Adipocyte (in vitro differentiated cells): ENCODE measurements around the gene BRD4.

ENCODE experiments used
- DNase-seq: peaks from one replicate; pipeline ENCODE4 v3.0.0-alpha.2; 2015; ENCODE audit warnings: low read depth
- H3K27me3 ChIP-seq: replicated peaks from 2 replicates; pipeline ENCODE4 v1.7.0; 2013; ENCODE audit warnings: mild to moderate bottlenecking, low read length, moderate library complexity; ENCODE audit not compliant: control insufficient read depth, insufficient read depth
- H3K36me3 ChIP-seq: 2 replicates; pipeline ENCODE4 v1.7.0; 2013; ENCODE audit warnings: low read length, mild to moderate bottlenecking, moderate library complexity; ENCODE audit not compliant: control insufficient read depth, insufficient read depth, severe bottlenecking
- H3K4me1 ChIP-seq: 2 replicates; pipeline ENCODE4 v1.7.0; 2013; ENCODE audit warnings: mild to moderate bottlenecking, low read length, moderate library complexity; ENCODE audit not compliant: control insufficient read depth, insufficient read depth
- H3K4me3 ChIP-seq: 2 replicates; pipeline ENCODE4 v1.7.0; 2013; ENCODE audit warnings: mild to moderate bottlenecking, low read length, moderate library complexity
- H3K9ac ChIP-seq: 2 replicates; pipeline ENCODE4 v1.7.0; 2013; ENCODE audit warnings: mild to moderate bottlenecking, low read length, moderate library complexity
- H3K9me3 ChIP-seq: 2 replicates; pipeline ENCODE4 v1.7.0; 2013; ENCODE audit warnings: mild to moderate bottlenecking, low read length, moderate library complexity; ENCODE audit not compliant: control insufficient read depth

The BRD4 gene

DNA sequence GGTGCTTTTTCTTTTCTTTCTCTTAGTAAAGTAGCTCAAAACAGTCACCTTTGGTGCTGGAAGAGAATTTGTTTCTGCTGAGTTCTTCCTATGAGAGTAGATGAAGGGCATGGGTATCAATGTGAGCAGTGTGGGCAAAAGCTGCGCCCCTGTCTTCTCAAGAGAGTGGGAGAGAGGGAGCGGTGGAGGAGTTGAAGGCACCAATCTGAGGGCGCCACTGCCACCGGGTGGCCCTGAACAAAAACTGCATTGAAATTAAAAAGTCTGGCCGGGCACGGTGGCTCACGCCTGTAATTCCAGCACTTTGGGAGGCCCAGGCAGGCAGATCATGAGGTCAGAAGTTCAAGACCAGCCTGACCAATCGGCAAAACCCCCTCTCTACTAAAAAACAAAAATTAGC is 71.4 kb downstream of the BRD4 start:
- H3K36me3 ChIP-seq = peaks cover 88% of the 10 kb centered on the region
- H3K27me3 ChIP-seq = no peaks in the 10 kb centered on the region
- H3K9me3 ChIP-seq = no peaks in the 10 kb centered on the region
- DNase-seq = peak; percentile 30
- H3K9ac ChIP-seq = no peak overlapping the region
- peaks cover 16% of the 10 kb centered on the region for H3K4me1 ChIP-seq
- no peak overlapping the region for H3K4me3 ChIP-seq

DNA sequence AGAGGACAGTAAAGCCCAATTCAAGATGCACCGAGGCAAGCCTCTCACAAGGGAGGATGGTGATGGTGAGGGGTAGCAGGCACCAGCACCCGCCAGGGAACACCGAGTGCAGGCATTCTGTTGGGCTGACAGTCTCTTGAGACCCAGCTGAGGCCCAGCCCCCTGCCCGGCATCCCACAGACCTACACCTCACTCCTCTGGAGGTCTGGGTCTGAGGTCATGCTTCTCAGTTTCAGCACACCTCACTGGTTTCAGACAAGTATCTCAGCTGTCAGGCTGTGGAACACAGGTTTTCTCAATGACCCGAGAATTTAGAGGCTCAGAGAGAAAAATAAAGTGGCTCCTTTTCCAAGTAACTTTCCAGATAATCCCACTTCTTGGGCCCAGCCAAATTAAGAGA is 72.4 kb downstream of the BRD4 start:
- H3K9me3 ChIP-seq = no peaks in the 10 kb centered on the region
- H3K4me1 ChIP-seq = peaks cover 7% of the 10 kb centered on the region
- H3K9ac ChIP-seq = no peak overlapping the region
- H3K27me3 ChIP-seq = no peaks in the 10 kb centered on the region
- peaks cover 96% of the 10 kb centered on the region for H3K36me3 ChIP-seq
- no peak for DNase-seq
- no peak overlapping the region for H3K4me3 ChIP-seq

DNA sequence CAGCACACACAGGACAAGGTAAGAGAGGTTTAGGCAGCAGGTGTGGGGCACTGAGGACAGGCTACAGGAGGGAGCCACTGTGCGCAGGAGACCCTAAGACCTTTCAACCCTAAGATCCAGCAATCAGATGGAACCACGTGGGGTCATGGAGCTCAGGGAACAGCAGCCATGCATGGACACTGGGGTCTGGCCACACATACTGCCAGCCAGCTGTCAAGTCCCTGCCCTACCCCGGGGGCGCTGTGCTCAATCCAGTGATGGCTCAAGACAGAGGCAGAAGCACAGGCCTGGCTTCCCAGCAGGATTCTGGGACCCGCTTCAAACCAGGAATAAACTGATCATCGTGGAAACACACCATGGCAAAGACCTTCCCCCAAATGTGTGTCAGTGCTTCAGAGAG is 74.6 kb downstream of the BRD4 start:
- H3K36me3 ChIP-seq = peaks cover 96% of the 10 kb centered on the region
- H3K27me3 ChIP-seq = no peaks in the 10 kb centered on the region
- no peak for DNase-seq
- H3K9me3 ChIP-seq = no peaks in the 10 kb centered on the region
- no peak overlapping the region for H3K9ac ChIP-seq
- no peak overlapping the region for H3K4me3 ChIP-seq
- peaks cover 3% of the 10 kb centered on the region for H3K4me1 ChIP-seq

DNA sequence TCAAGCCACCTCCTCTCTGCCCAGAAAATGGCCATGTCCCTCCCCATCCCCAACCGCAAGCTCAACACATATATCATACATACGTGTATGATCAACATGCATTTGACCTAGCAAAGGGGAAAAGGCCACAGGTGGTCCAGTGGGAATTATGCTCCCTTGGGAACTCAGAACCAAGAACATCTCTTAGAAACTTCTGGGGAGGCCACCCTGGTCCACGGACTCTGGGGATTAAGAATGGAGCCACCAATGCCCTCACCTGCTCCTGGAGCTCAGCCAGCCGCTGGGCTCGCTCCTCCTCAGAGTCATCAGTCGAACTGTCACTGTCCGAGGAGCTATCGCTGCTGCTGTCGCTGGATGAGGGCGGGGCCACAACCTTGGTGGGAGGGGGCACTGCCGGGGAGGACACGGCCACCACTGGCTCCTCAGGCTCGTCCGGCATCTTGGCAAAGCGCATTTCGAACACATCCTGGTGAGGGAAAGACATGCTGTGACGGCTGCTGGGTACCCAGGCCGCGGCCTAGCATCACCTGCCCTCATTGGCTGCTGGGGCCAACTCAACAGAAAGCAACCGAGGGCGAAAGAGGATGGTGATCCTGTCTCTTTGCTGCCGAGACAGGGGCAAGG is 75.5 kb downstream of the BRD4 start:
- no peaks in the 10 kb centered on the region for H3K27me3 ChIP-seq
- peaks cover 13% of the 10 kb centered on the region for H3K4me1 ChIP-seq
- peaks cover 89% of the 10 kb centered on the region for H3K36me3 ChIP-seq
- no peaks in the 10 kb centered on the region for H3K9me3 ChIP-seq
- H3K9ac ChIP-seq = no peak overlapping the region
- DNase-seq = no peak
- H3K4me3 ChIP-seq = no peak overlapping the region

GRCh38 chr19:15255359-15255990 is 76.9 kb downstream of the BRD4 start:
- Histone ChIP-seq H3K9ac (no peak overlapping the region), H3K9me3 (no peaks in the 10 kb centered on the region), H3K4me1 (peaks cover 25% of the 10 kb centered on the region), H3K4me3 (no peak overlapping the region), H3K36me3 (peaks cover 79% of the 10 kb centered on the region), H3K27me3 (no peaks in the 10 kb centered on the region)
- no peak for DNase-seq

DNA sequence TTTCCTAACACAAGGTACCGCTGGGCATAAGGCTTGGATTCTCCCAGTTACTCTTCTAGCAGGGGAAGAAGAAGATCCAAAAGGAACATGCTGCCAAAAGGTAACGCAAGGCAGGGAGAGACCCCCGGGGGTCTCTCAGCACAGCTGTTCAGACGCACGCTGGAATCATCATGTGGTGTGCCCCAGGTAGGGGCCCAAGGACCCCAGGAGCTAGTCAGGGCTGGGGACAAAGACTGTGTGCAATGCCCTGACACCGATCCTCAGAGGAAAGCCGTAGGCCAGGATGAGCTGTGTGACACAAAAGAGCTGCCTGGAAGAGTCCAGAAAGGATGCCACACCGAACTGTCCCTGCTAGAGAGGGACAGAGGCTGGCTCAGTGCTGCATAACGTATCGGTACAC is 77.8 kb downstream of the BRD4 start:
- Histone ChIP-seq H3K36me3 (peaks cover 70% of the 10 kb centered on the region), H3K9ac (no peak overlapping the region)
- DNase-seq = no peak

DNA sequence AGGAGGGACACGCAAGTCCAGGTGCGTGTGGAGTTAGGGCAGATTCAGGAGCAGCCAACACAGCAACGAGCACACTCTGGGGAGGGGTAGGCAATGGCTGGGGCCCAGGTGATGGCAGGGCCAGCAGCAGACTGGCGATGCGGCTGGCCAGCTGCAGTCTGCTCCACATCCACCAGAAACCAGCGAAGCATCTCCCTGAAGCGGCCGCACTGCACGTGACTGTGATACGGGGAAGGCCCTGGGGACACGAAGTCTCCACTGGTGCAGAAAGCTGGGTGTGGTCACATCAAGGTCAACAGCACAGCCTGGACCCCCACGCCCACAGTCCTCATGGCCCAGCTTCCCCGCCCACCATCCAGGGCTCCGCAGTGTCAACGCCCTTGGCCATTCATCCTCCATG is 78.8 kb downstream of the BRD4 start:
- Histone ChIP-seq H3K9me3 (no peaks in the 10 kb centered on the region), H3K36me3 (peaks cover 60% of the 10 kb centered on the region), H3K4me3 (no peak overlapping the region), H3K27me3 (no peaks in the 10 kb centered on the region), H3K4me1 (peaks cover 44% of the 10 kb centered on the region), H3K9ac (peak overlapping the region; percentile 7)
- no peak for DNase-seq

More for the DNA sequence above, 77.8 kb downstream of the BRD4 start:
- Histone ChIP-seq H3K27me3 (no peaks in the 10 kb centered on the region), H3K9me3 (no peaks in the 10 kb centered on the region), H3K4me1 (peaks cover 34% of the 10 kb centered on the region), H3K4me3 (no peak overlapping the region)

GRCh38 chr19:15253061-15253460 is 79.3 kb downstream of the BRD4 start:
- Histone ChIP-seq H3K9me3 (no peaks in the 10 kb centered on the region), H3K9ac (peak overlapping the region; percentile 7), H3K36me3 (peaks cover 55% of the 10 kb centered on the region), H3K4me3 (no peak overlapping the region), H3K4me1 (peaks cover 49% of the 10 kb centered on the region), H3K27me3 (no peaks in the 10 kb centered on the region)
- no peak for DNase-seq

GRCh38 chr19:15252398-15253018 is 79.8 kb downstream of the BRD4 start:
- Histone ChIP-seq H3K9ac (peak overlapping the region; percentile 84), H3K36me3 (peaks cover 50% of the 10 kb centered on the region)
- peak; percentile 34 for DNase-seq

DNA sequence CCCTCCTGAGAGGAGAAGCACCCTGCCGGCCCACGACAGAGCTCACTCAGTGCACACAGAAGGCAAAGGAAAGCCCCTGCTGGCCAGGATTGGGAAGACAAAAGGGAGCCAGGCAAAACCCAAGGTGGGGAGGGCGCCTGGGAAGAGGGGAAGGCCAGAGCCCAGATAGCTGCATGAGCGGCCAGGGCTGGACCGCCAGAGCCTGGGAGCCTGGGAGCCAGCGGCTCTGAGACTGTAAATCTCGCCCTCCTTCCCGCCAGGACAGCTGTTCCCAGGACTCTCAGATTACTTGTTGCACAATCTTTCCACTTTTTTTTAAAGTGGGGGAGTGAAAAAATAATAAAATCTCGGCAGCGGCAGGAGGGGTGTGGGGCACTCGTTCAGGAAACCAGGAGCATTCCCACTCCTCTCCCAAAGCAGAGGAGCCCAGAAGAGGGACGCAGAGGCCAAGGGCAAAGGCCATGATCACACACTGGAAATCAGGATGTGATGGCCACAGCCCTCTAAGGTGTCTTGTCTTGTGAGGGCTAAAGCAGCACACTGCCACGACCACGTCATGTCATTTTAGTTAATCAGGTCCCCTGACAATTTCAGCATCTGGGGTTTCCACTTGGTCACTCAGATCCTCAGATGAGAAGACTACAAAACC is 80.5 kb downstream of the BRD4 start:
- peak overlapping the region; percentile 57 for H3K4me3 ChIP-seq
- no peaks in the 10 kb centered on the region for H3K27me3 ChIP-seq
- DNase-seq = peak; percentile 95
- no peaks in the 10 kb centered on the region for H3K9me3 ChIP-seq
- peak overlapping the region; percentile 84 for H3K9ac ChIP-seq
- H3K4me1 ChIP-seq = peaks cover 61% of the 10 kb centered on the region
- H3K36me3 ChIP-seq = peaks cover 50% of the 10 kb centered on the region

More at GRCh38 chr19:15252398-15253018, 79.8 kb downstream of the BRD4 start:
- Histone ChIP-seq H3K4me1 (peaks cover 54% of the 10 kb centered on the region), H3K4me3 (peak overlapping the region; percentile 40), H3K27me3 (no peaks in the 10 kb centered on the region), H3K9me3 (no peaks in the 10 kb centered on the region)

- no peaks in the 10 kb centered on the region for H3K27me3 ChIP-seq
- H3K9ac ChIP-seq = peak overlapping the region; percentile 84
- peaks cover 47% of the 10 kb centered on the region for H3K36me3 ChIP-seq
- no peaks in the 10 kb centered on the region for H3K9me3 ChIP-seq
- H3K4me1 ChIP-seq = peaks cover 62% of the 10 kb centered on the region
- peak; percentile 52 for DNase-seq
- H3K4me3 ChIP-seq = peak overlapping the region; percentile 57
These were observed 81.2 kb downstream of the BRD4 start for GRCh38 chr19:15251010-15251748.
